T-helper 1 cell (primary cell): ENCODE data around the gene TUSC2.

Experiments
- DNase-seq, 5 donors: peaks; one replicate each; pipeline ENCODE4 v3.0.0-alpha.2; 2012 to 2020

The TUSC2 gene

GRCh38 chr3:50334339-50335075 is 6.5 kb upstream of the TUSC2 start:
- no peak for DNase-seq

- no peak for DNase-seq
Observed at GRCh38 chr3:50333744-50334328, 5.8 kb upstream of the TUSC2 start.

- no peak for DNase-seq
Observed at GRCh38 chr3:50331364-50331907, 3.4 kb upstream of the TUSC2 start.

DNA sequence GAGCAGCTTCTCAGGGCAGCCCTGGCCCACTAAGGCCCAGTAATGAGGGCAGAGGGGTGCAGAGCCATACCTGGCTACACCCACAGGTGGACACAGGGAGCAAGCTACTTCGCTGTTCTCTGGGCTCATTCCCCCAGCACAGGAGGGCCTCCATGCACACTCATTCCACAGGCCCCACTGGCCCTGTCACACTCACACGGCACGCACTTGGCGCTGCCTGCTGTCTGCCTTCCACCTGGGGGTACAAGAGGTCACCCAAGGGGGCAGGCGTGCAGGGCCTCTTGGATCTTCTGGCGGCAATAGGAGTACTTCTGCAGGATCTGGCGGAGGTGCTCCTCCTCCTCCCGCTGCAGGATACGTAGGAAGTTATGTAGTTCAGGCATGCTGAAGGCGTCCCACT is 2.3 kb upstream of the TUSC2 start:
- no peak for DNase-seq

GRCh38 chr3:50327129-50327528 is 894 bp downstream of the TUSC2 start:
- DNase-seq: no peak

DNA sequence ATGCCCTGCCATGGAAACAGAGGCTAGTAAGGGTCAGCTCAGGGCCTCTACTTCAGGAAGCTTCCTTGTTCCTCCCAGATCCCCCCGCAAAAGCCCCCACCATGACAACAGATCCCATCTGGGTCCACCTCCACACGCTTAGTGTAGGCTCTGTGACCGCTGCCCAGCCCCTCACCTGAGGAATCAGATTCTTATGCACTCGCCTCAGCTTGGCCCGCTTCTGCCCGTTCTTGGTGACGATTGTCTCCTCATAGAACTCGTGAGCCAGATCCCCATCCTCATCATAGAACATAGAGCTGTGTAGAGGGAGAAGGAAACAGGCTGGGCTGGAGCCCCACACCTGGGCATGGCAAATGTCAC is 1.9 kb downstream of the TUSC2 start:
- DNase-seq: no peak

GRCh38 chr3:50325497-50326181 is 2.4 kb downstream of the TUSC2 start:
- no peak for DNase-seq

GRCh38 chr3:50325113-50325480 is 2.9 kb downstream of the TUSC2 start:
- no peak for DNase-seq

GRCh38 chr3:50324351-50325112 is 3.5 kb downstream of the TUSC2 start:
- DNase-seq: peak in 3 of 5 donors; percentile 40 to 50 (median 42)

DNA sequence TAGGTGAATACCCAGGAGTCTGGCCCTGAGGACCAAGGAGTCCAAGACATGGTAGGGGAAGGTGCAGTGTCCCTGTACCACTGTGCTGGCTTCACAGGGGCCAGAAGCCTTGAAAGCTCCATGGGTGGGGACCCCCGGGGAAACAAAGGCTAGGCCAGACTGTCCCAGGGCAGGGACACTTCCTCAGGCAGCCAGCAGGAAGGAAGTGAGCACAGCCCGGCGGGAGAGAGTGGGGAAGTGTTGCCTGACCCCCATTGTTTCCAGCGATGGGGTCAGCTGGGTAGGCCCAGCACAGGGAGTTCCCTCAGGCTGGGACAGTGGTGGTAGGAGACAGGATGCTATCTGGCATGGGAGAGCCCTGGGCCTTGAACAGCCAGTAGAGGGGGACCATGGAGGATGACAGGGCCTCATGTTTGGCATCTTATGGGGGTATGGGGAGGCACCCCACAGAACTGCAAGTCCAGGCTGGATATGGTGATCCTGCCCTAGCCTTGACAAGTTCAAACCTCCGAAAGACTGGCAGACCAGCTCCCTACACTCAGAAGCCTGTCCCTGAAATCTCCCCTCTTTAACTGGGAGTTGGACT is 4.3 kb downstream of the TUSC2 start:
- no peak for DNase-seq

- DNase-seq: no peak
Observed at GRCh38 chr3:50323092-50323600, 4.9 kb downstream of the TUSC2 start.

DNA sequence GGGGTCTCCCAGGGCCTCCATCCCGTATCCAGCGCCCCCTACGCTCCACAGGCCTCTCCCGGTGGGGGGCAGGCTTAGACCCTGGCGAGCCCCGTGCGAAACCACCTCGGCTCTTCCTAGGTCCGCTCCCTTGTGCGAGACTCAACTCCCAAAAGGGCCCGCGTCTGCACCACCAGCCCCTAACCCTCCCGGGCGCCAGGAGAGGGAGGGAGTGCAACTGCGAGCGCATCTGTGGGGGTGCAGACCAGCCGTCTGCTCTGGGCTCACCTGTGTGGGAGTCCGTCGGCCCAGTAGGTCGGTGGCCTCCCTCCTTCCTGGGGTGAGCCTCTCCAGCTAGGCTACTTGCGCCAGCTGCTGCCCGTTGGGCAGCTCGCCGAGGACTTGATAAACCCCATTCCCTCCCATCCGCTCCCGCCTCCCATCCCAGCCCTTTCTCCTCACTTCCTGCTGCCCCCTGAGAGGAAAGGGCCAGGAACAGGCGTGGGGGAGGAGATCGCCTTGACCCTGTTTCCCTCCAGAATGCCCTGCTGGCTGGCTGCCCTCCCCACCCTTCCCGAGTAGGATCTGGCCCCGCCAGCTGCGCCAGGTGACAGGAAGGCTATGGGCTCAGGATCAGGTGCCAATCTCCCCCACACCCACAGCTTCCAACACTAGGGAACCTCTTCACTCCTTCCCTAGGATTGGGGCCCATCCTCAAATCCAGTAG is 5.5 kb downstream of the TUSC2 start, which contains the start of gene HYAL2:
Gene HYAL2 (minus strand): TSS at position 360 of the 706 bp plus-strand sequence. CDS start 2,256 bp downstream, outside the sequence.
- DNase-seq: no peak

DNA sequence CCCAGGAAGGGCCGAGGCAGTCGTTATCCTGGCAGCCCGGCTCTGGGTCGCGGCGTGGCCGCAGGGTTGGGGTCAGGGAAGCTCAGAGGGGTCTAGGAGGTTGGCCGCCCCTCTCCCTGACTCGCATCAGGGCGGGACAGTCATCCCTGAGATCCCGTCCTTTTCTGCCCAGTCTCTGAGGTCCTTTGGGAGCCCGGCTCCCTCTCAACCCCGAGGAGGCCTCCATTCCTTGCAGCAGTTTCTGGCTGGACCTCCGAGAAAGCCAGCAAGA is 6.0 kb downstream of the TUSC2 start:
- no peak for DNase-seq

DNA sequence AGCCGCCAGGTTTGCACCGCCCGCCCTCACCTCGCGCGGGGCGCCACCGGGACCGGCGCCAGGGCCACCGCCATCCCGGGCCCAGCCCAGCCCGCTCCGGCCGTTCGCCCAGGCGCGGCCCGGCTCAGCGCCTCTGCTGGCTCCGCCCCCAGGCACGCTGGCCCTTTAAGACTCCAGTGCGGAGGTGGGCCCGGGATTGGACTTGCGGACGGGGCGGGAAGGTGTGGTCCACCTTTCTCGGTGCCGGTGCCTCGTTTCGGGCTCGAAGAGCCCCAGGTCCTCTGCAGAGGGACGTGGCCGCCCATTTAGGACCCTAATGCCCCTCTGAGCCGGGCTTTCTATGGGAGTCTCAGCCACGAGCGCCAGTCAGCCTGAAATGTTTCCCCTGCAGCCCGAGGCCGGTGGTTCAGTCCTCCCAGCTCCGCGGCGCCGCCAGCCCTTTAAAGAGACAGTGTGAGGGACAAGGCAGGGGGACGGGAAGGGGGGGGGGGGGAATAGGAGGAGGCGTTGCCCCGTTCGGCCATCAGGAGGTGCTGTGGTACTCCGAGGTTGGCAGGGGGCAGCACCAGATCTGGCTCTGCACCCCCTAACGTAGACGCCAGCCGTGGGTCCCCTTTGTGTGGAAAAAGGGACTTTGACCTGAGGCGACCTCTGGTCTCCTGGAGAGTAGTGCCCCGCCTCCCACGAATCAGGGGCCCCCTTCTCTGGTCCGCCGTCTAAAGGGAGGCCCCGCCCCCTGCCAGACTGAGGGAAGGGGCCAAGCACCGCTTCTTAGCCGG is 6.5 kb downstream of the TUSC2 start:
- peak; percentile 59 to 87 (median 70) for DNase-seq

- DNase-seq: peak in 3 of 5 donors; percentile 35 to 56 (median 48)
Observed at GRCh38 chr3:50320853-50321335, 7.1 kb downstream of the TUSC2 start.

DNA sequence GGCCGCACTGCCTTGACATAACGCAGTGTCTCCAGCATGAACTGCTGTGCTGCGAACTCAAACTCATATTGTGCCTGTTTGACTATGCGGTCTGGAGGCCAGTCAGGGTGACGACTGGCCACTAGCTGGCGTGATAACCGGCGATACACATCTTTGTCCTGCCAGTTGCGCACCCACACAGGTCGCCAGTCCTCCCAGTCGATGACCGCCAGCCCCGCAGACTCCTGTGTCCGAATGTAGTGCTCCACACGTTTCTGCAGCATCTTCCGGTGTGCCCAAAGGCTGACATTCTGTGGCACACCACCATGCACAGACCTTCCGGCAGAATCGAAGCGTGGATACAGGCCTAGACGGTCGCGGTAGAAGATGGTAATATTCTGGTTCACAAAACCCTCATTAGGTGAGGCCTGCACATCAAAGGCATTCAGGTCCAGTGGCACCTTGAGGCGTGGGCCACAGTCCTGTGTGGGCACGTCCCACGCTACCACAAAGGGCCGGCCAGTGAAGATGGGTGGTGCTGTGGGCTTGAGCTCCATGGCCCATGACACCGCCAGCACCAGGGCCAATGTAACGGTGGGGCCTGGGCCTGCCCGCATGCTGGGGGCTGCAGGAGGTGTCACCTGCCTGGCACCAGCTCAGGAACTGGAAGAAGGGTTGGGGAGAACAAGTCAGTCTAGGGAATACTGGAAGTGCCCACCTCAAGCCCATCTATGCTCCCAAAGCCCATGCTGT is 8.0 kb downstream of the TUSC2 start:
- DNase-seq: no peak

GRCh38 chr3:50319181-50319893 is 8.7 kb downstream of the TUSC2 start:
- no peak for DNase-seq

- DNase-seq: no peak
Observed at GRCh38 chr3:50318615-50319014, 9.4 kb downstream of the TUSC2 start.

- DNase-seq: no peak
Observed at GRCh38 chr3:50318163-50318562, 9.9 kb downstream of the TUSC2 start.

DNA sequence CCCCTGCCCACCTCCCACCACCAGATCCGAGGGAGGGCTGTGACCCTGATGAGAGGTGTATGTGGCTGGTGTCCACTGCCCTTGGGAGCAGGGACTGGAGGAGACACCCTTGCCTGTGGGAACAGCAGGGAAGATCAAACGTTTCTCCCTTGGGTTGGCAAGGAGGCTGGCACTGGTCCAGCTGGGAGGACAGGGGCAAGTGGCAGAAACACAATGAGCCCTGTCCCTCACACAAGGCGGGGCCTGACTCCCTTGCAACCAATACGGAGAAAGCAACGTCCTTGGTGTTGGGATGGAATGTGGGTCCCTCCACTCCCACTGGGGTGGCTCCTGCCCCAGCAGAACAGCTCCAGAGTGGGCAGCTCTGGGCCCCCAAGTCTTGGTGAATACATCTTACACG is 10.7 kb downstream of the TUSC2 start:
- DNase-seq: no peak
